Immature natural killer cell (primary cell): ENCODE measurements around the gene NRARP. TPM values are rescaled to one million over a fixed set of nuclear protein-coding genes. Genes with fewer than 3 reads are reported as not detected.

Experiments used
- DNase-seq, 3 donors: peaks; one replicate each; pipeline ENCODE4 v3.0.0; 2022; ENCODE audit warnings: mixed read lengths in 1 of 3
- H3K27ac Mint-ChIP-seq, 6 donors: one replicate each; pipeline ENCODE4 v1.8.0; 2020; ENCODE audit warnings: mixed read lengths in 6 of 6, mild to moderate bottlenecking in 5 of 6, inconsistent platforms in 4 of 6, moderate library complexity in 3 of 6
- H3K27me3 Mint-ChIP-seq, 3 donors: one replicate each; pipeline ENCODE4 v1.8.0; 2020 to 2021; ENCODE audit warnings: low read depth in 3 of 3, mild to moderate bottlenecking in 3 of 3, mixed read lengths in 3 of 3, moderate library complexity in 3 of 3, inconsistent platforms in 1 of 3
- H3K36me3 Mint-ChIP-seq, 3 donors: one replicate each; pipeline ENCODE4 v1.8.0; 2020; ENCODE audit warnings: mixed read lengths in 3 of 3, inconsistent platforms in 2 of 3, mild to moderate bottlenecking in 2 of 3
- H3K4me1 Mint-ChIP-seq, 2 donors: one replicate each; pipeline ENCODE4 v1.8.0; 2020; ENCODE audit warnings: inconsistent platforms in 2 of 2, mild to moderate bottlenecking in 2 of 2, mixed read lengths in 2 of 2, moderate library complexity in 1 of 2
- H3K4me3 Mint-ChIP-seq, 5 donors: one replicate each; pipeline ENCODE4 v1.8.0; 2020; ENCODE audit warnings: mild to moderate bottlenecking in 5 of 5, mixed read lengths in 5 of 5, inconsistent platforms in 3 of 5, moderate library complexity in 3 of 5
- H3K9me3 Mint-ChIP-seq, 6 donors: one replicate each; pipeline ENCODE4 v1.8.0; 2020; ENCODE audit warnings: mild to moderate bottlenecking in 6 of 6, mixed read lengths in 6 of 6, inconsistent platforms in 4 of 6, moderate library complexity in 3 of 6
- polyA plus RNA-seq, 3 donors: library from polyadenylated mRNA; unstranded; fragments of 300-500 nt; fragmentation: Illumina TruSeq; gene quantifications; one replicate each; pipeline ENCODE4 v1.2.3, GENCODE V29; 2021

NRARP gene
- polyA plus RNA-seq, 3 donors from 2014 or later, result 0.14 TPM; not detected in 2

DNA sequence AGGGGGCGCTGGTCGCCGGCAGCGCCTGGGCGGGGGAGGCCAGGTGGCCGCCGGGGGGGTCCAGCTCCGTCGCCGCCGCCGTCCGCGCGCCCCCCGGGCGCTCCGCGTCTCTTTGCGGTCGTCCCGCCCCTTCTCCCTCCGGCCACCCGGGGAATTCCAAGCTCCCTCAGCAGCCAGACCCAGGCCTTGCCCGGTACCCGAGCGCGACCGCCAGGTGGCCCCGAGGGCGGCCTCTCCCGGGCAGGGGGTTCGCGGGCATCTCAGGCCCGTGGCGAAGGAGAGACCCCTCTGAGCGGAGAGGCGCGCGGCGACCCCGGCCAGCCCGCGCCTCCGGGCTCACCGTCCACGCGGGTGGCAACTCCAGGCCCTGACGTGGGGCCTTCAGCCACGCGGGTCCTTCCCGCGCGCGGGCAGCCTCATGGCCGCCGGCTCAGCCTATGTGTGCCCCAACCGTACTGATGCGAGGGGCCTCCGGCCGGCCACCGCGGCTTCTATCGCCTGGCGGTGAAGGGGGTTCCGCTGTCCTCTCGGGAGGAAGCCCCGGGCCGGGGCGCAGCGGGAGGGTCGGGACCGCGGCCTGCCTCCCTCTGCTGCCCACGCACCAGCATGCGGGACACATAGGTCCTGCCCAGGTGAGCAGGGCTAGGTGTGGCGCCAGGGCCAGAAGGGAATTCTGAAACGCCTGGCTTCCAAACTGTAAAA lies 529 bp upstream of the NRARP start:
- H3K27me3 Mint-ChIP-seq, result peaks cover 2 to 8% (median 3%) of the 10 kb centered on the region in 3 donors
- H3K4me1 Mint-ChIP-seq, result peaks cover 6 to 13% of the 10 kb centered on the region in 2 donors
- H3K27ac Mint-ChIP-seq, result no peak overlapping the region
- peak overlapping the region in 1 of 5 donors; percentile 51 for H3K4me3 Mint-ChIP-seq
- H3K9me3 Mint-ChIP-seq, result no peaks in the 10 kb centered on the region
- no peak for DNase-seq
- no peaks in the 10 kb centered on the region for H3K36me3 Mint-ChIP-seq

DNA sequence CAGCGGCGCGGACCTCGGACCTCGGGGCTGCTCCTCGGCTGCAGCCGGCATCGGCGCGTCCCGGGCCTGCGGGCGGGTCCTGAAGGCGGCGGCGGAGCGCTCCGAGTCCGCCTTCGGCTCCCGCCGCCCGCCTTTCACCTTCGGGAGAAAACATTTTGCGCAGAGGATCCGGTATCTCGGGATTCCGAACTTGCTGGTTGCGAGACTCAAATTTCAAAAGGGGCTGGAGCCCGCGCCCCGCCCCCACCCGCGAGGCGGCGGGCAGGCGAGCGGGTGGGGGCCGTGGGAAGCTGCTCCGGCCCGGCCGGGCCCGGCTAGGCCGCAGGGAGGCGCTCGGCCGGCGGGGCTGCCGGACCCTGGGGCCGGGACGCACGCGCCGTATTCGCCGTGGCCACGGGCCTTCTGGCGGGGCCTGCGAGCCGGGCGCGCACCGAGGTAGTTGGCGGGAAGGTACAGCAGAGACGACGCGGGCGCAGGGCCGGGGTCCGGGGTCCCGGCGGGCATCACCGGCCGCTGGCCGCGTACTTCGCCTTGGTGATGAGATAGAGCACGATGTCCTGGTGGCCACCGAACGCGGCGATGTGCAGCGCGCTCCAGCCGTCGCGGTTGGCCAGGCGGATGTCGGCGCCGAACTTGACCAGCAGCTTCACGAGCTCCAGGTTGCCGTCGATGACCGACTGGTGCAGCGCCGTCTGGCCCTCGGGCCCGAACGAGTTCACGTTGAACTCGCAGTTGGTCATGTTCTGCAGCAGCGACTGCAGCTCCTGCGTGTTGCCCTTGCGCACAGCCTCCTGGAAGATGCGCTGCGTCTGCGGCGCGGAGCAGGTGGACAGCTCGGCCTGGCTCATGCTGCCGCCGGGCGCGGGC lies 757 bp downstream of the NRARP start:
- Mint-ChIP-seq H3K4me1 (peaks cover 11 to 16% of the 10 kb centered on the region in 2 donors), H3K9me3 (no peaks in the 10 kb centered on the region), H3K27ac (peak overlapping the region in 1 of 6 donors; percentile 51), H3K27me3 (peaks cover 7 to 15% (median 10%) of the 10 kb centered on the region in 3 donors), H3K36me3 (no peaks in the 10 kb centered on the region), H3K4me3 (peak overlapping the region; percentile 81 to 89 (median 84))
- DNase-seq, result no peak

- DNase-seq, result no peak
- Mint-ChIP-seq H3K27me3 (peaks cover 7 to 15% (median 10%) of the 10 kb centered on the region in 3 donors), H3K4me1 (peaks cover 12 to 15% of the 10 kb centered on the region in 2 donors), H3K9me3 (no peaks in the 10 kb centered on the region), H3K36me3 (no peaks in the 10 kb centered on the region), H3K4me3 (peak overlapping the region; percentile 81 to 89 (median 84)), H3K27ac (peak overlapping the region in 3 of 6 donors; percentile 51 to 83 (median 82))
Observed at GRCh38 chr9:137300567-137301080, 1.4 kb downstream of the NRARP start.

- no peaks in the 10 kb centered on the region for H3K36me3 Mint-ChIP-seq
- peak overlapping the region in 4 of 5 donors; percentile 33 to 58 (median 40) for H3K4me3 Mint-ChIP-seq
- H3K27ac Mint-ChIP-seq, result no peak overlapping the region
- peaks cover 12 to 14% of the 10 kb centered on the region in 2 donors for H3K4me1 Mint-ChIP-seq
- DNase-seq, result no peak
- peaks cover 7 to 15% (median 8%) of the 10 kb centered on the region in 3 donors for H3K27me3 Mint-ChIP-seq
- no peaks in the 10 kb centered on the region for H3K9me3 Mint-ChIP-seq
Observed at GRCh38 chr9:137299938-137300337, 2.1 kb downstream of the NRARP start.

- peaks cover 17 to 20% of the 10 kb centered on the region in 2 donors for H3K4me1 Mint-ChIP-seq
- peaks cover 7 to 18% (median 11%) of the 10 kb centered on the region in 3 donors for H3K27me3 Mint-ChIP-seq
- no peak overlapping the region for H3K4me3 Mint-ChIP-seq
- no peaks in the 10 kb centered on the region for H3K36me3 Mint-ChIP-seq
- DNase-seq, result no peak
- H3K9me3 Mint-ChIP-seq, result no peaks in the 10 kb centered on the region
- no peak overlapping the region for H3K27ac Mint-ChIP-seq
Observed at GRCh38 chr9:137299203-137299565, 2.9 kb downstream of the NRARP start.

- no peak overlapping the region for H3K4me3 Mint-ChIP-seq
- peaks cover 9 to 18% (median 13%) of the 10 kb centered on the region in 3 donors for H3K27me3 Mint-ChIP-seq
- H3K9me3 Mint-ChIP-seq, result no peaks in the 10 kb centered on the region
- no peak for DNase-seq
- H3K4me1 Mint-ChIP-seq, result peaks cover 17 to 20% of the 10 kb centered on the region in 2 donors
- no peaks in the 10 kb centered on the region for H3K36me3 Mint-ChIP-seq
- no peak overlapping the region for H3K27ac Mint-ChIP-seq
Observed at GRCh38 chr9:137298401-137299202, 3.5 kb downstream of the NRARP start.

DNA sequence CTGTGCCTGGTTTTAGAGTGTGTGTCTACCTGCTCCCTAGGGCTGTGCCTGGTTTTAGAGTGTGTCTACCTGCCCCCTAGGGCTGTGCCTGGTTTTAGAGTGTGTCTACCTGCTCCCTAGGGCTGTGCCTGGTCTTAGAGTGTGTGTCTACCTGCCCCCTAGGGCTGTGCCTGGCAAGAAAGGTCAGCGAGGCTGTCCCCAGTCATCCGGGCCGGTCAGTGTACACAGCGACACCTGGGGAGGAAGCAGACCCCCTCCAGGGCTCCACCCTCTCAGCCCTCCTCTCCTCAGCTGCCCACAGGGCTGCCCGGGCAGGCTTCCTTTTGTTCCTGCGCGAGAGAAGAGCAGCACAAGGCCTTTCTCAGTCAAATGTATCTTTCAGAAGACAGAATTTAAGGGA lies 4.1 kb downstream of the NRARP start:
- DNase-seq, result no peak
- Mint-ChIP-seq H3K4me3 (no peak overlapping the region), H3K36me3 (no peaks in the 10 kb centered on the region), H3K27ac (no peak overlapping the region), H3K27me3 (peaks cover 11 to 18% (median 13%) of the 10 kb centered on the region in 3 donors), H3K4me1 (peaks cover 17 to 20% of the 10 kb centered on the region in 2 donors), H3K9me3 (no peaks in the 10 kb centered on the region)

GRCh38 chr9:137296670-137297664 lies 5.1 kb downstream of the NRARP start:
- DNase-seq, result no peak
- Mint-ChIP-seq H3K36me3 (no peaks in the 10 kb centered on the region), H3K9me3 (no peaks in the 10 kb centered on the region), H3K4me1 (peaks cover 17 to 20% of the 10 kb centered on the region in 2 donors), H3K27ac (peak overlapping the region in 1 of 6 donors; percentile 45), H3K4me3 (peak overlapping the region; percentile 69 to 79 (median 76)), H3K27me3 (peaks cover 13 to 21% (median 13%) of the 10 kb centered on the region in 3 donors)

DNA sequence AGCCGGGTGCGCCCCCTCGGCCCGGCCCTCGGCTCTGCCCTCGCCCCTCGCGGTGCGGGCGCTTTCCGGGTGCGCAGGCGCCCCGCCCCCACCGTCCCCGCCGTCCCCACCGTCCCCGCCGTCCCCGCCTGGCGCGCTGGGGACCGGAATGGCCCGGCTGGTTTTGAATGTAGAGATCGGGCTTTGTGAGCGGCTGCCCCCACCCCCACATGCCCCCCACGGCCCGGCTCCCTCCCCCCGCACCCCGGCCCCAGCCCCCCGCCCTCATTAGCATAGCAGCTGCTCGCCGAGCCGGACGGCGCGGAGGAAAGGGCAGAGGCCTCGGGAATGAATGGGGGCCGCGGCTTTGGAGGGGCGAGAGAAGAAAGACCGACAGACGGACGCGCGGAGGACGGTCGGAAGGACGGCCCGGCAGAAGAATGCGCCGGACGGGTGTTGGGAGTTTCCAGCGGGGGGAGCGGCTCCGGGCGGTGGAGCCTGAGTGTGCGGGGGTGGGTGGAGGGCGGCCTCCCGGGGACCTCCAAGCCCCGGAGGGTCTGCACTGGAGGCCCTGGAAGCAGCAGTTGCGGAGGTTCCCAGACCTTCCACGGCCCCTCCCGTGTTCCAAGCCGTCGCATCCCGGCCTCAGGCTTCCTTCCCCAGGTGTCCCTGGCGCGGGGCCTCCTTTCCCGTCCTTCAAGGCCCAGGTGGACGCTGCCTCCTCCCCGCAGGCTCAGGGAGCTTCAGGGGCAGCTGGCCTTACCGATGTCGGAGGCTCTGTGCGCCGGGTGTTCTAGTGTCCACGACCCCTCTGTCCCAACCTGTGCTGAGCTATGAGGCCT lies 6.0 kb downstream of the NRARP start:
- Mint-ChIP-seq H3K27ac (peak overlapping the region in 1 of 6 donors; percentile 45), H3K4me3 (peak overlapping the region; percentile 69 to 79 (median 76)), H3K9me3 (no peaks in the 10 kb centered on the region), H3K27me3 (peaks cover 13 to 21% (median 13%) of the 10 kb centered on the region in 3 donors), H3K36me3 (no peaks in the 10 kb centered on the region), H3K4me1 (peaks cover 15 to 20% of the 10 kb centered on the region in 2 donors)
- no peak for DNase-seq

- Mint-ChIP-seq H3K27ac (no peak overlapping the region), H3K4me1 (peaks cover 11 to 14% of the 10 kb centered on the region in 2 donors), H3K9me3 (no peaks in the 10 kb centered on the region), H3K27me3 (peaks cover 12 to 18% (median 13%) of the 10 kb centered on the region in 3 donors), H3K4me3 (peak overlapping the region; percentile 21 to 59 (median 55)), H3K36me3 (no peaks in the 10 kb centered on the region)
- DNase-seq, result peak; percentile 55 to 65 (median 63)
Observed at GRCh38 chr9:137295238-137295811, 6.7 kb downstream of the NRARP start.

DNA sequence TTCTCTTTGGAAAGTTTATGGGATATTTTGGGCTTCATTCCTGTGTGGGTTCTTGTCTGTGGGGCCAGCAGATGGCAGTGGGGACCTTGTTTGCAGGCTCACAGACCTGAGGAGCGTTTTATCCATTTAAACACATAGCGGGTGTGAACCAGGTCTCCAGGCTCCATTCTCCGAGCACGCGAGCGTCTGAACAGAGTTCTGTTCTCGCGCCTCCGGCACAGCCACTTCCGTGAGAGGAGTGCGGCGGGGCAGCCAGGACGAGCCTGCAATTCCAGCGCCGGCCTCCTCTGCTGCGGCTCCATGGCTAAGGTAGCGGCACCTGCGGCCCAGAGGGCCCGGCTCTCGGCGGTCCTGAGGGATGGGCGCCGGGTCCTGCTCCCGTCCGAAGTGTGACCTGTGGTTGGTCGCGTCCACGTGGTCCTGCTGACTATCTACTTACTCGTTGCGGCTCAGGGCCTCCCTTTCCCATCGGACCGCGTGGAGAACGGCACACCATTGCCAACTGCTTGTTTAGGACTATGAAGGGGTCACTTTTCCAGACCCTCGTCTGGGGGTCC lies 7.3 kb downstream of the NRARP start:
- no peak for DNase-seq
- Mint-ChIP-seq H3K9me3 (no peaks in the 10 kb centered on the region), H3K36me3 (no peaks in the 10 kb centered on the region), H3K27ac (no peak overlapping the region), H3K4me1 (peaks cover 8 to 14% of the 10 kb centered on the region in 2 donors), H3K27me3 (peaks cover 12 to 18% (median 13%) of the 10 kb centered on the region in 3 donors), H3K4me3 (peak overlapping the region; percentile 50 to 59 (median 55))
